HepG2 (cell line): Measurements from ENCODE around the gene EGFL8. TPM values are rescaled to one million over a fixed set of nuclear protein-coding genes. Genes with fewer than 3 reads are reported as not detected.

Source experiments
- ATAC-seq: fragments of 200-7000 bp; cut with Tn5 transposase; 3 replicates; pipeline ENCODE4 v1.9.1; 2020; ENCODE audit warnings: mild to moderate bottlenecking, moderate library complexity
- BruUV-seq: library from RNA; stranded (reverse); fragments of 400-500 nt; replicated peaks from 2 replicates; lab custom pipeline; 2021; lab: Mats Ljungman, UMichigan
- CTCF ChIA-PET: fragments of 300-600 bp; formaldehyde crosslinking; extraction: SDS; loops from one replicate; lab custom pipeline; 2021; ENCODE audit warnings: low total read pairs, inconsistent platforms, low intra/inter-chr PET ratio; lab: Yijun Ruan, JAX
- POLR2A ChIA-PET: fragments of 350-600 bp; sonication (Branson Sonifier 250); formaldehyde crosslinking; loops from one replicate; lab custom pipeline; 2020; ENCODE audit warnings: antibody characterized with exemption, inconsistent platforms; lab: Yijun Ruan, JAX
- DNase-seq: peaks from one replicate; pipeline ENCODE4 v3.0.0-alpha.2; 2015; ENCODE audit warnings: low spot score
- FAIRE-seq: peaks from 3 replicates; lab custom pipeline; 2011; peaks lifted over from hg19 to GRCh38; lab: Jason Lieb, UNC
- H2AFZ ChIP-seq: one replicate; pipeline ENCODE4 v1.6.1; 2011; ENCODE audit warnings: low read length, inconsistent platforms
- H3K27ac ChIP-seq: fragments of 300-600 bp; 3 replicates; pipeline ENCODE4 v1.8.0; 2011; ENCODE audit warnings: mixed run types, mild to moderate bottlenecking, mixed read lengths, low read length, inconsistent platforms; ENCODE audit not compliant: insufficient read depth; ENCODE audit errors: extremely low read length
- H3K27me3 ChIP-seq, 2 experiments: fragments of 200-600 bp in 1 of 2; 2 replicates in 1 of 2; 3 replicates in 1 of 2; pipeline versions ENCODE4 v1.6.0 to v1.8.0; 2011; ENCODE audit warnings: low read length in 2 of 2, mild to moderate bottlenecking in 2 of 2, moderate library complexity in 2 of 2, inconsistent platforms in 1 of 2; ENCODE audit not compliant: insufficient read depth in 2 of 2, control insufficient read depth in 1 of 2
- H3K36me3 ChIP-seq, 2 experiments: fragments of 200-600 bp in 1 of 2; replicated peaks in 1 of 2; 2 replicates in 1 of 2; 3 replicates in 1 of 2; pipeline versions ENCODE4 v1.5.1 to v1.8.0; 2011; ENCODE audit warnings: low read length in 2 of 2, inconsistent platforms in 1 of 2; ENCODE audit not compliant: insufficient read depth in 2 of 2, control insufficient read depth in 1 of 2
- H3K4me1 ChIP-seq: 2 replicates; pipeline ENCODE4 v1.5.1; 2012; ENCODE audit warnings: low read length, inconsistent platforms; ENCODE audit not compliant: insufficient read depth
- H3K4me2 ChIP-seq: 2 replicates; pipeline ENCODE4 v1.6.0; 2011; ENCODE audit warnings: low read depth, low read length, inconsistent platforms
- H3K4me3 ChIP-seq, 3 experiments: fragments of 200-600 bp in 1 of 3; sonication (generic), shearing (Covaris generic) in 1 of 3; replicated peaks in 1 of 3; 2 replicates each; pipeline ENCODE4 v1.5.1; 2011 to 2016; ENCODE audit warnings: low read length in 3 of 3, inconsistent platforms in 2 of 3, low read depth in 2 of 3, mild to moderate bottlenecking in 2 of 3, control low read depth in 1 of 3, mixed read lengths in 1 of 3; ENCODE audit not compliant: insufficient read depth in 1 of 3
- H3K79me2 ChIP-seq: one replicate; pipeline ENCODE4 v1.6.1; 2011; ENCODE audit warnings: low read length, inconsistent platforms; ENCODE audit not compliant: insufficient read depth
- H3K9ac ChIP-seq: 2 replicates; pipeline ENCODE4 v1.6.0; 2011; ENCODE audit warnings: mild to moderate bottlenecking, low read depth, low read length, inconsistent platforms; ENCODE audit not compliant: insufficient read depth
- H3K9me3 ChIP-seq: 2 replicates; pipeline ENCODE4 v1.5.1; 2012; ENCODE audit warnings: mild to moderate bottlenecking, low read length
- H4K20me1 ChIP-seq: 2 replicates; pipeline ENCODE4 v1.6.0; 2011; ENCODE audit warnings: inconsistent platforms, mild to moderate bottlenecking, low read length, moderate library complexity; ENCODE audit not compliant: insufficient read depth
- AGO2 ChIP-seq: fragments of 200-400 bp; formaldehyde crosslinking; optimal IDR thresholded peaks from 2 replicates; pipeline ENCODE3; 2017; ENCODE audit warnings: mild to moderate bottlenecking, low read depth, low read length, moderate library complexity
- AHR ChIP-seq: IDR thresholded peaks from 2 replicates; pipeline ENCODE4 v1.6.1; 2018; ENCODE audit warnings: missing genetic modification reagents, missing compliant biosample characterization
- KAT8 ChIP-seq: IDR thresholded peaks from 2 replicates; pipeline ENCODE4 v1.6.1; 2016; ENCODE audit warnings: missing genetic modification reagents, missing compliant biosample characterization
- MAFK ChIP-seq, 2 experiments: IDR thresholded peaks in 1 of 2; conservative IDR thresholded peaks in 1 of 2; 2 replicates each; pipeline ENCODE4 v1.6.1; 2011; ENCODE audit warnings: improper control_type of control experiment in 2 of 2, low read length in 2 of 2
- POLR2AphosphoS2 ChIP-seq: IDR thresholded peaks from 2 replicates; pipeline ENCODE4 v1.6.1; 2011; ENCODE audit warnings: low read depth, low read length, improper control_type of control experiment
- RFX3 ChIP-seq: IDR thresholded peaks from 2 replicates; pipeline ENCODE4 v1.6.1; 2016; ENCODE audit warnings: missing biosample characterization, missing genetic modification reagents
- ZNF451 ChIP-seq: sonication (generic); formaldehyde crosslinking; IDR thresholded peaks from 2 replicates; pipeline ENCODE4 v1.5.0; 2020; ENCODE audit warnings: mild to moderate bottlenecking, missing genetic modification reagents
- WGBS: methylation state at CpG from one replicate; pipeline ENCODE4 v1.1.6; 2017; ENCODE audit warnings: low lambda C conversion rate; 5-methylcytosine and 5-hydroxymethylcytosine counted together
- in situ Hi-C: cut with HindIII; loops from 2 replicates; pipeline ENCODE4 v1.10.0; 2017; ENCODE audit warnings: low pct_unique_long_range_greater_than_20kb; ENCODE audit not compliant: extremely low pct_ligation_motif_present
- intact Hi-C: fragments of 100-400 bp; cut with micrococcal nuclease; formaldehyde crosslinking; loops from one replicate; pipeline ENCODE4 v1.10.0; 2022; ENCODE audit not compliant: unreplicated experiment
- polyA plus RNA-seq, 8 experiments: library from polyadenylated mRNA; depleted of rRNA in 3 of 8; stranded (reverse) in 7 of 8; unstranded in 1 of 8; fragments of >200 nt; fragmentation: Illumina TruSeq in 4 of 8; extraction: Trizol in 4 of 8; gene quantifications; 2 replicates each; pipeline versions ENCODE4 v1.2.1 to v1.2.3, GENCODE V29; 2011 to 2016; ENCODE audit warnings: low read depth in 4 of 8, missing spikeins in 1 of 8, mixed read lengths in 1 of 8; ENCODE audit not compliant: insufficient read depth in 1 of 8
- total RNA-seq, 5 experiments: library from RNA; depleted of rRNA; stranded (reverse); fragments of >200 nt; fragmentation: Illumina TruSeq; extraction: Trizol; gene quantifications; 2 replicates each; pipeline ENCODE4 v1.2.3, GENCODE V29; 2016; ENCODE audit warnings: low read depth in 1 of 5
- TF ChIP-seq, protein P1 (sequence below): sonication (generic); formaldehyde crosslinking; conservative IDR thresholded peaks from 2 replicates; pipeline ENCODE4 v1.4.0; 2020; ENCODE audit warnings: missing genetic modification reagents
- TF ChIP-seq, protein P2 (sequence below): sonication (generic); formaldehyde crosslinking; IDR thresholded peaks from 2 replicates; pipeline ENCODE4; 2020; ENCODE audit warnings: missing genetic modification reagents, mild to moderate bottlenecking, borderline replicate concordance

The EGFL8 gene
- total and polyA plus RNA-seq, 2 of the 13 experiments (the other 11 are each of a cell fraction or from before 2014, with no cell fraction given), result 10.0 to 11.5 TPM

DNA sequence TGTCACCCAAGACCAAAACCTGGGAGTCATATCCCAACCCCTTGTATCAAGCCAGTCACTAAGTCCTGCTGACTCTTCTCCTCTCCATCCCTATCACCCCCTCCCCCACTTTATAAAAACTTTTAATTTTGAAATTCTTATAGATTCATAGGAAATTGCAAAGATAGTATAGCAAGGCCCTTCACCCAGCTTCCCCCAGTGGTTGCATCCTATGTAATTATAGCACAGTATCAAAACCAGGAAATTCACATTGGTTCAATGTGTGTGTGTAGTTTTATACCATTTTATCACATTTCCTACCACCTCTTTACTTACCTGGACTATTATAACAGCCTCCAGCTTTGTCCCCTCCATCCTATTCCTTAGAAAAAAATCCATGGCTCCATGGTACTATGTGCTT is 6.3 kb upstream of the EGFL8 start:
- H3K9me3 ChIP-seq, result no peaks in the 10 kb centered on the region
- FAIRE-seq, result no peak
- H3K36me3 ChIP-seq, result peaks cover 21 to 39% of the 10 kb centered on the region in 2 experiments
- no peaks in the 10 kb centered on the region for H4K20me1 ChIP-seq
- H3K27ac ChIP-seq, result no peak overlapping the region
- intact Hi-C loops (no loop called here), in situ Hi-C loops (no loop called here)
- TF ChIP-seq ZNF451 (CRISPR knock-in tag) (no peak), MAFK (conservative IDR thresholded peaks at IDR 0.05 in 1 of 2, IDR thresholded peaks at IDR 0.05 in 1 of 2; ENCODE audit: low read length in 2 of 2) (no peak), AGO2 (no peak), POLR2AphosphoS2 (no peak)
- no TSS peak for BruUV-seq
- CTCF ChIA-PET, result no interaction called here
- no peak for DNase-seq
- no peak overlapping the region for H3K9ac ChIP-seq
- H3K27me3 ChIP-seq, result no peaks in the 10 kb centered on the region; a peak in 1 of 5 replicates
- H3K4me3 ChIP-seq, result no peak overlapping the region
- H2AFZ ChIP-seq, result no peak overlapping the region
- H3K4me1 ChIP-seq, result peaks cover 18% of the 10 kb centered on the region
- POLR2A ChIA-PET, result interaction anchor here (1.9 kb wide), 1 partner anchor 19 kb away, joined by 6 read pairs; no protein-coding TSS in a partner anchor
- peaks cover 17% of the 10 kb centered on the region for H3K79me2 ChIP-seq
- no peak overlapping the region for H3K4me2 ChIP-seq
- no peak for ATAC-seq

DNA sequence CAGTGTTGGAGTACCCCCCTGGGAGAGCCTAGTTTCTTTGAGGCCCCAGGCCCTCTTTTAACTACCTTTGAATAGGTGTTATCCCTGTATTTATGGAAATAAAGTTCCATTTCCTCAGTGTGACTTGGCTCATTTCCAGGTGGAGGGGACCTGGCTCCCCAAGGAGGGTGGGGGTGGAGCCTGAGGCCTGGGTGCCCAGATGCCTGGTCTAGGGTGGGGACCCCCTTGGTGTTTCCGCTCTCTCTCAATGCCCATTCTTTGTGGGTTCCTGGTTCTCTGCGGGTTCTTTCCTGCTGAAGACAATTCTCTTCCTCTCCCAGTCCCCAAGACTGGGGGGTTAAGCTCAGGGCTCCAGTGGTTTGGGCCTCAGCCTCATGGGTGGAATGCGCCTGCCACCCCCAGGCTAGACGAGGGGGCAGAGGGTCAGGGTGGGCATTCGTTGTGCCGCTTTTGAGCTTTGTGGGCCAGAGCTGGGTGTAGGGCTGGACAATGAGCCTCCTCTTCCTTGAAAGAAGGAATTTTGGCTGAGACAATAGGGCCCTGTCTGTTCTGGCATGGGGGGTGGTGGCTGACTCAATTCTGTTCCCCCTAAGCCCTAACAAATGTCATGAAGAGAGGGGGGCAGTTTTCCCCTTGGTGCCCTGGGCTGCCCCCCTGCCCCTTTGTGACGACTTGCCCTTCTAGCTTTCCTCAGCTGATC is 686 bp upstream of the EGFL8 start:
- H3K4me1 ChIP-seq, result no peaks in the 10 kb centered on the region
- H3K27me3 ChIP-seq, result no peaks in the 10 kb centered on the region
- in situ Hi-C loops (no loop called here), intact Hi-C loops (no loop called here)
- no peak overlapping the region for H3K9ac ChIP-seq
- no peak overlapping the region for H3K4me2 ChIP-seq
- WGBS, result over 99% methylated on average over 7 of the region's 7 CpGs
- no peak overlapping the region for H3K27ac ChIP-seq
- peaks cover 10 to 32% of the 10 kb centered on the region in 2 experiments for H3K36me3 ChIP-seq
- BruUV-seq, result no TSS peak
- H3K79me2 ChIP-seq, result no peaks in the 10 kb centered on the region
- CTCF ChIA-PET, result no interaction called here
- POLR2A ChIA-PET, result interaction anchor here (1.2 kb wide), 1 partner anchor 9 kb away, joined by 3 read pairs; no protein-coding TSS in a partner anchor
- no peak overlapping the region for H3K4me3 ChIP-seq
- no peaks in the 10 kb centered on the region for H3K9me3 ChIP-seq
- H4K20me1 ChIP-seq, result no peaks in the 10 kb centered on the region
- no peak for FAIRE-seq
- no peak overlapping the region for H2AFZ ChIP-seq
- DNase-seq, result no peak
- no peak for ATAC-seq
- TF ChIP-seq RFX3 (CRISPR knock-in tag) (no peak), AHR (CRISPR knock-in tag) (no peak), KAT8 (CRISPR knock-in tag) (no peak)
- TF ChIP-seq, protein P1, sequence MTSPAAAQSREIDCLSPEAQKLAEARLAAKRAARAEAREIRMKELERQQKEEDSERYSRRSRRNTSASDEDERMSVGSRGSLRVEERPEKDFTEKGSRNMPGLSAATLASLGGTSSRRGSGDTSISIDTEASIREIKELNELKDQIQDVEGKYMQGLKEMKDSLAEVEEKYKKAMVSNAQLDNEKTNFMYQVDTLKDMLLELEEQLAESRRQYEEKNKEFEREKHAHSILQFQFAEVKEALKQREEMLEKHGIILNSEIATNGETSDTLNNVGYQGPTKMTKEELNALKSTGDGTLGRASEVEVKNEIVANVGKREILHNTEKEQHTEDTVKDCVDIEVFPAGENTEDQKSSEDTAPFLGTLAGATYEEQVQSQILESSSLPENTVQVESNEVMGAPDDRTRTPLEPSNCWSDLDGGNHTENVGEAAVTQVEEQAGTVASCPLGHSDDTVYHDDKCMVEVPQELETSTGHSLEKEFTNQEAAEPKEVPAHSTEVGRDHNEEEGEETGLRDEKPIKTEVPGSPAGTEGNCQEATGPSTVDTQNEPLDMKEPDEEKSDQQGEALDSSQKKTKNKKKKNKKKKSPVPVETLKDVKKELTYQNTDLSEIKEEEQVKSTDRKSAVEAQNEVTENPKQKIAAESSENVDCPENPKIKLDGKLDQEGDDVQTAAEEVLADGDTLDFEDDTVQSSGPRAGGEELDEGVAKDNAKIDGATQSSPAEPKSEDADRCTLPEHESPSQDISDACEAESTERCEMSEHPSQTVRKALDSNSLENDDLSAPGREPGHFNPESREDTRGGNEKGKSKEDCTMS (CRISPR knock-in tag), result no peak
- TF ChIP-seq, protein P2, sequence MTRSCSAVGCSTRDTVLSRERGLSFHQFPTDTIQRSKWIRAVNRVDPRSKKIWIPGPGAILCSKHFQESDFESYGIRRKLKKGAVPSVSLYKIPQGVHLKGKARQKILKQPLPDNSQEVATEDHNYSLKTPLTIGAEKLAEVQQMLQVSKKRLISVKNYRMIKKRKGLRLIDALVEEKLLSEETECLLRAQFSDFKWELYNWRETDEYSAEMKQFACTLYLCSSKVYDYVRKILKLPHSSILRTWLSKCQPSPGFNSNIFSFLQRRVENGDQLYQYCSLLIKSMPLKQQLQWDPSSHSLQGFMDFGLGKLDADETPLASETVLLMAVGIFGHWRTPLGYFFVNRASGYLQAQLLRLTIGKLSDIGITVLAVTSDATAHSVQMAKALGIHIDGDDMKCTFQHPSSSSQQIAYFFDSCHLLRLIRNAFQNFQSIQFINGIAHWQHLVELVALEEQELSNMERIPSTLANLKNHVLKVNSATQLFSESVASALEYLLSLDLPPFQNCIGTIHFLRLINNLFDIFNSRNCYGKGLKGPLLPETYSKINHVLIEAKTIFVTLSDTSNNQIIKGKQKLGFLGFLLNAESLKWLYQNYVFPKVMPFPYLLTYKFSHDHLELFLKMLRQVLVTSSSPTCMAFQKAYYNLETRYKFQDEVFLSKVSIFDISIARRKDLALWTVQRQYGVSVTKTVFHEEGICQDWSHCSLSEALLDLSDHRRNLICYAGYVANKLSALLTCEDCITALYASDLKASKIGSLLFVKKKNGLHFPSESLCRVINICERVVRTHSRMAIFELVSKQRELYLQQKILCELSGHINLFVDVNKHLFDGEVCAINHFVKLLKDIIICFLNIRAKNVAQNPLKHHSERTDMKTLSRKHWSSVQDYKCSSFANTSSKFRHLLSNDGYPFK (CRISPR knock-in tag), result no peak
